GM18499 (cell line): Measurements from ENCODE around the gene CCNL1.
A peak's percentile ranks its signal among the peaks of the same experiment; 100 is the strongest.
"Not testable (repeated sequence)": the region's sequence is repeated elsewhere in the genome, so short reads cannot be mapped to it uniquely, and the experiment has no call there.

ENCODE experiments used
- ATAC-seq: cut with Tn5 transposase; IDR thresholded peaks from one replicate; pipeline ENCODE4 v1.9.1; 2021; ENCODE audit warnings: moderate number of reproducible peaks; ENCODE audit not compliant: insufficient read depth, unreplicated experiment

The CCNL1 gene

GRCh38 chr3:157173343-157173742 lies 13.4 kb upstream of the CCNL1 start:
- ATAC-seq, result not testable (repeated sequence)

GRCh38 chr3:157172746-157173145 lies 12.8 kb upstream of the CCNL1 start:
- no peak for ATAC-seq

GRCh38 chr3:157170861-157171260 lies 10.9 kb upstream of the CCNL1 start:
- ATAC-seq, result no peak

- ATAC-seq, result no peak
Measured at GRCh38 chr3:157167371-157168042, 7.6 kb upstream of the CCNL1 start.

GRCh38 chr3:157166561-157166960 lies 6.6 kb upstream of the CCNL1 start:
- peak; percentile 45 for ATAC-seq

- ATAC-seq, result no peak
Measured at GRCh38 chr3:157166115-157166514, 6.2 kb upstream of the CCNL1 start.

- ATAC-seq, result no peak
Measured at GRCh38 chr3:157163217-157163953, 3.4 kb upstream of the CCNL1 start.

- not testable (repeated sequence) for ATAC-seq
Measured at GRCh38 chr3:157162620-157163019, 2.7 kb upstream of the CCNL1 start.

- ATAC-seq, result peak; percentile 21
Measured at GRCh38 chr3:157160658-157161424, 894 bp upstream of the CCNL1 start.

- ATAC-seq, result peak; percentile 26
Measured at GRCh38 chr3:157159037-157159761, 748 bp downstream of the CCNL1 start.

- ATAC-seq, result no peak
Measured at GRCh38 chr3:157157836-157158235, 2.1 kb downstream of the CCNL1 start.

GRCh38 chr3:157156837-157157635 lies 2.9 kb downstream of the CCNL1 start:
- ATAC-seq, result no peak

GRCh38 chr3:157155591-157155990 lies 4.4 kb downstream of the CCNL1 start:
- no peak for ATAC-seq

- ATAC-seq, result no peak
Measured at GRCh38 chr3:157154563-157155330, 5.2 kb downstream of the CCNL1 start.

- ATAC-seq, result no peak
Measured at GRCh38 chr3:157152930-157153329, 7.0 kb downstream of the CCNL1 start.

GRCh38 chr3:157152438-157152837 lies 7.5 kb downstream of the CCNL1 start:
- ATAC-seq, result no peak

GRCh38 chr3:157151627-157152026 lies 8.3 kb downstream of the CCNL1 start:
- no peak for ATAC-seq

GRCh38 chr3:157151151-157151550 lies 8.8 kb downstream of the CCNL1 start:
- ATAC-seq, result no peak

GRCh38 chr3:157149136-157149696 lies 10.7 kb downstream of the CCNL1 start:
- ATAC-seq, result no peak
